GM06990 (cell line): ENCODE measurements around the gene UCP2.

ENCODE experiments used
- DNase-seq: peaks from one replicate; pipeline ENCODE4 v3.0.0-alpha.2; 2011; ENCODE audit not compliant: insufficient read length; ENCODE audit errors: extremely low read depth
- H3K27me3 ChIP-seq: replicated peaks from 2 replicates; pipeline ENCODE4 v1.6.0; 2011; ENCODE audit warnings: low read length; ENCODE audit not compliant: control insufficient read depth, insufficient read depth
- H3K36me3 ChIP-seq: 2 replicates; pipeline ENCODE4 v1.5.1; 2011; ENCODE audit warnings: low read length; ENCODE audit not compliant: control insufficient read depth, insufficient read depth
- H3K4me3 ChIP-seq: replicated peaks from 2 replicates; pipeline ENCODE4 v1.5.1; 2011; ENCODE audit warnings: low read depth, mild to moderate bottlenecking, control low read depth, low read length
- CTCF ChIP-seq: IDR thresholded peaks from 2 replicates; pipeline ENCODE4 v1.5.1; 2011; ENCODE audit warnings: low read length, control low read depth, mild to moderate bottlenecking, inconsistent platforms; ENCODE audit not compliant: insufficient read depth, poor library complexity, severe bottlenecking

UCP2 gene

GRCh38 chr11:73949246-73949645 is 33.4 kb downstream of the UCP2 start:
- Histone ChIP-seq H3K36me3 (no peaks in the 10 kb centered on the region), H3K4me3 (no peak overlapping the region), H3K27me3 (no peaks in the 10 kb centered on the region)
- no peak for DNase-seq
- TF ChIP-seq CTCF = no peak

GRCh38 chr11:73946798-73947458 is 35.7 kb downstream of the UCP2 start:
- no peak for DNase-seq
- TF ChIP-seq CTCF = no peak
- H3K36me3 ChIP-seq = no peaks in the 10 kb centered on the region
- H3K4me3 ChIP-seq = no peak overlapping the region
- no peaks in the 10 kb centered on the region for H3K27me3 ChIP-seq

- no peak for TF ChIP-seq CTCF
- Histone ChIP-seq H3K36me3 (no peaks in the 10 kb centered on the region), H3K4me3 (no peak overlapping the region), H3K27me3 (no peaks in the 10 kb centered on the region)
- DNase-seq = no peak
These were observed 37.2 kb downstream of the UCP2 start for GRCh38 chr11:73945396-73945795.

- no peak for DNase-seq
- H3K4me3 ChIP-seq = no peak overlapping the region
- no peak for TF ChIP-seq CTCF
- H3K27me3 ChIP-seq = no peaks in the 10 kb centered on the region
- H3K36me3 ChIP-seq = no peaks in the 10 kb centered on the region
These were observed 37.7 kb downstream of the UCP2 start for GRCh38 chr11:73944901-73945300.

GRCh38 chr11:73944085-73944484 is 38.6 kb downstream of the UCP2 start:
- no peaks in the 10 kb centered on the region for H3K27me3 ChIP-seq
- no peak for TF ChIP-seq CTCF
- H3K36me3 ChIP-seq = no peaks in the 10 kb centered on the region
- H3K4me3 ChIP-seq = no peak overlapping the region
- no peak for DNase-seq

GRCh38 chr11:73942010-73942409 is 40.6 kb downstream of the UCP2 start:
- Histone ChIP-seq H3K4me3 (no peak overlapping the region), H3K27me3 (no peaks in the 10 kb centered on the region), H3K36me3 (no peaks in the 10 kb centered on the region)
- TF ChIP-seq CTCF = no peak
- no peak for DNase-seq
